Stimulated activated CD8-positive, alpha-beta memory T cell treated with anti-CD3 and anti-CD28 coated beads, Interleukin-4, amount 100 ng/mL, for 48 hours (primary cell): ENCODE results near the gene DNASE1L1.

Source experiments
- DNase-seq: peaks from one replicate; pipeline ENCODE4 v3.0.0-alpha.2; 2020

Gene DNASE1L1

DNA sequence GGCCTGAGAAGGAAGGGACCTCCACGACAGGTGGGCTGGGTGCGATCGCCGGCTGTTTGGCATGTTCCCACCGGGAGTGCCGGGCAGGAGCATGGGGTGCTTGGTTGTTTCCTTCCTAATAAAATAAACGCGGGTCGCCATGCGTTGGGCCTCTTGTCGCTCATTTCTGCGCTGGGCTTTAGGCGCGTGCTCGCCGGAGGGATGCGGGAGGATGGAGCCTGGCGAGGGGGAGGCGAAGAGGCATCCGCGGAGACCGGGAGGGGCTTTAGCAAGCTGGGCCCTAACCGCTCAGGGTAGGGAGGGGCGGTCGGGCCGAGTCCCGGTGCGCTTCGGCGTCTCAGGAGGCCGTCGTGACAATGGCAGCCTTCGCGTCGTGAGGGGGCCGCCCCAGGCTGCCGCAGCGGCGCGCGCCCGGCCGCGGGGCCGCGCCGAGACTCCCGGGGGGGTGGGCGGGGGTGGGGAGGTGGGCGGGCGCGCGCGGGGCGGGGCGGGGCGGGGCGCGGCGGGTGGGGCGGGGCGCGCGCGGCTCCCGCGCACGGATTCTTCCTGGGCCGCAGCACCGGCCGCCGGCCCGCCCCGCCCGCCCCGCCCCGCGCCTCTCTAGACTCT lies 27.4 kb upstream of the DNASE1L1 start:
- DNase-seq = peak; percentile 51

DNA sequence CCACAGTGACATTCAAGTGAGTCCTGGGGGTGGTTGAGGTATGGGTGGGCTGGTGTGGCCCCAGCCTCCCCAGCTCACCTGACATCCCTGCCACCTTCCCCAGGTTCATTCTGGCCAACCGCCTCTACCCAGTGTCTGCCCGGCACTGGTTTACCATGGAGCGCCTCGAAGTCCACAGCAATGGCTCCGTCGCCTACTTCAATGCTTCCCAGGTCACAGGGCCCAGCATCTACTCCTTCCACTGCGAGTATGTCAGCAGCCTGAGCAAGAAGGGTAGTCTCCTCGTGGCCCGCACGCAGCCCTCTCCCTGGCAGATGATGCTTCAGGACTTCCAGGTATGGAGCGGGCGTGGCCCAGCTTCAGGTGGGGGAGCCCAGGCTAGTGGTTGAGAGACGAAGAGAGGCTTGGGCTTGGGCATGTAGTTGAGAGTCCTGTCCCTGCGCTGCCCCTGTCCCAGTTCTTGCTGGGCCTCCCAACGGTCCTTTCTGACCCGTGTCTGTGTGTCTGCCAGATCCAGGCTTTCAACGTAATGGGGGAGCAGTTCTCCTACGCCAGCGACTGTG lies 26.2 kb upstream of the DNASE1L1 start:
- no peak for DNase-seq

DNA sequence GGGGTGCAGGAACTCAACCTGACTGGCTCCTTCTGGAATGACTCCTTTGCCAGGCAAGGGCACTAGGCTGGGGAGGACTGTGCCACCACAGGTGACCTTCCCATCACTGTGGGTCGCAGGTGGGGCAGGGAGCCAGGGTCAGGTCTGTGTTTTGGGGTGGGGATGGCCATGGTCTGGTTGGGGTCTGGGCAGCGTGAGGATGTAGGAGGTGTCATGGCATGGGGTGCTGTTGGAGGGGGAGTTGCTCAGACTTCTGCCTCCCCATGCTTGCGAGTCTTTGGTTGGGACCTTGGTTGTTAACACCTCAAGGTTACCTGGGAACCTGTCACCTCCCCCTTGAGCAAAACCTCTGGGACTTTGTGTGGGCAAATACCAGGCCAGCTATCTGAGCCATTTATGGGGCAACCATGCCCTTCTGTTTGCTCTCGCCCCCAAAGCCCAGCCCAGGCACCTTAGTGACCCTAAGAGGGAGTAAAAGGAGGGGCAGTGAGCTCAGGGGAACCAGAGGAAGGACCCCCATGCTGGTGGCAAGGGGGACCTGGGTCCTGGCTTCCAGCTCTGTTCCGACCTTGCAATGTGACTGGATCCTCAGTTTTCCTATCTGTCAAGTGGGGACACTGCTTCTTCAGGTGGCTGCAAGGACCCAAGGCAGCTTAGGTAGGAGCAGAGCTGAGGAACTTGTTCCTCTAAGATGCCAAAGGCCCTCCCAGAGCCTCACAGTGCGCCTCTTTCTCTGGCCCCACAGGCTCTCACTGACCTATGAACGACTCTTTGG lies 25.5 kb upstream of the DNASE1L1 start:
- no peak for DNase-seq

DNA sequence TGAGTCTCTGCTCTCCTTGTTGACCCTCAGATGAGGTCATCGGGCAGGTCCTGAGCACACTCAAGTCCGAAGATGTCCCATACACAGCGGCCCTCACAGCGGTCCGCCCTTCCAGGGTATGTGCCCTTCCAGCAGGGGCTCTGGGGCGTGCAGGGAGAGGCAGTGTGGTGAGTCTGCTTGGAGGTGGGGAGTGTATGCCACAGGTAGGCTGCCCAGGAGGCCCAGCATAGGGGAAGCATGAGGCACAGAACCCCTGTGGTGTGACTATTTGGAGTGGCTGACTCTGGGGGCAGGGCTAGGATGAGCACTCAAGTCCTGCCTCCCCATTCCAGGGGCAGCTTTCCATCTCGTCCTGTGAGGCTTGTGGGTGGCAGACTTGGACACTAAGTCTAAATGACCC lies 24.6 kb upstream of the DNASE1L1 start:
- no peak for DNase-seq

DNA sequence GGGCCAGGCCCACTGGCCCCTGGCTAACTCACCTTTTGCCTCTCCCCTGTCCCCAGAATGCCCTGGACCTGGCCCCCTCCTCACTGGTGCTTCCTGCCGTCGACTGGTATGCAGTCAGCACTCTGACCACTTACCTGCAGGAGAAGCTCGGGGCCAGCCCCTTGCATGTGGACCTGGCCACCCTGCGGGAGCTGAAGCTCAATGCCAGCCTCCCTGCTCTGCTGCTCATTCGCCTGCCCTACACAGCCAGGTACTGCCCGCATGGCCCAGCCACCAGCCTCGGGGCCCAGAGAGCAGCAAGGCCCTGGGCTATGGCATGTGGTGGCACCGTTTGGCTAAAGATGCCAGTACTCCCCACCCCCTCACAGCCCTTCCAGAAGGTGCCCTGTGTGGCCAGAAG lies 23.2 kb upstream of the DNASE1L1 start:
- DNase-seq = no peak

DNA sequence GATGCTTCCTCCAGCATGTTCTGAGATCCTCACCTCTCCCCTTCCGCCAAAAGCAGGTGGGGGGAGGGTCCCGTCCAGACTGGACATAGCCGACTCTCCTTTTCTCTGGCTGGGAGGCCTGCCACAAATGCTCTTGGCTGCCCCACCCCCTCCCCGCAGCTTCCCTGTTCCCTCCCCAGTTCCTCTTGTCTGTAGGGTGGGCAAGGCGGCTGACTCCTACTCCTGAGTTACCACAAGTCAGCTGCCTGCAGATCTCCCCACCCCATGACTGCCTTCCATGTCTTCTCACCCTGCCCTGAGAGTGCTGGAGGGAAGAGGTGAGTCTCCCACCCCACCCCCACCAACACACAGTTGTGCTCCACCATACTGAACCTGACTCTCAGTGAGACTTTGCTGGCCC lies 22.3 kb upstream of the DNASE1L1 start:
- no peak for DNase-seq

DNA sequence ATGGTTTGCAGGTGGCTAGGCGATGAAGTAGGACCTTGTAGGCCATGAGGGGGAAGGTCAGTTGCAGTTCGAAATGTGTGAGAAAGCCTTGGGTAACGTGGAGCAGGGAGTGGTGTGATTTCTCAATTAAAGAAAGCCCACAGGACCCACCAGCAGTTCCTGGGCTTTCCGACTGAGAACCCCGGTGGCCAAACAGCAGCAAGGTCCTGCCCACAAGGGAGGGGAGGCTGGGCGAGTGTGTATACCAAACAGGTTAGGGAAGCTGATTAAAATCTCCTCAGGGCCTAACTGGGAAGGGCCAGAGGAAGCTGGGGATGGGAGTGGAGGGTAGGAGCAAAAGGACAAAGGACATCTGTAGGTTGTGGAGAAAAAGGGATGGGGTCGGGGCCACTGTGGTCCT lies 21.9 kb upstream of the DNASE1L1 start:
- DNase-seq = no peak

DNA sequence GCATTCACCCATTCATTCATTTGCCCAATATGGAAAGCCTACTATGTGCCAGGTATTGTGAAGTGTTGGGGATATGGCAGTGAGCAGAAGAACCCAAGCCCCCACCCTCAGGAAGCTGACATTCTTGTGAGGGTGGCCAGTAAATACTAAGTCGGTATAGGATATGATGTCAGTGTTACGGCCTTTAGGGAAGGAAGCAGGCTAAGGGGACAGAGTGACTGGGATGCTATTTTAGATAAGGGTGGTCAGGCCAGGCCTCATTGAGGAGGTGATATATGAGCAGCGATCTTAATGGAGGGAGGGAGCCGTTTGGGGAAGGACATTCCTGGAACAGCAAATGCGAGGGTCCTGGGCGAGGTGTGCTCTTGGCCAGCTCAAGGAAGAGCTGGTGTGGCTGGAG lies 21.4 kb upstream of the DNASE1L1 start:
- DNase-seq = no peak

DNA sequence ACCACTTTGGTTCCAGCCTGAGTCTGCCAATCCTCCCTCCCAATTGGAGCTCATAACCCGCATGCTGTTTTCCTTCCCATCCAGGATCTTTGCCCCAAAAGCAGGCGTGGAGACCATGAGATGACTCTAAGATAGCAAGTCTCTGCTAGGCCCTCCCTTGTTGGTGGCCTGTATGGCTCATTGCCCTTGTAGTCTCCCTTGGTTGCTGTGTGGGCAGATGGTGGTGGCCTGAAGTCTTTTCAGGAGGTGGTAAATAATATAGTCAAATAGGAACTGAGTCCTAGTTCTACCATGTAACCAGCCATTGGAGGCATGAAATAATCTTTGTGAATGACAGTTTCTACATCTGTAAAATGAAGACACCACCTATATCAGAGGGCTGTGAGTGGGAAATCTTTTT lies 20.7 kb upstream of the DNASE1L1 start:
- DNase-seq = no peak

DNA sequence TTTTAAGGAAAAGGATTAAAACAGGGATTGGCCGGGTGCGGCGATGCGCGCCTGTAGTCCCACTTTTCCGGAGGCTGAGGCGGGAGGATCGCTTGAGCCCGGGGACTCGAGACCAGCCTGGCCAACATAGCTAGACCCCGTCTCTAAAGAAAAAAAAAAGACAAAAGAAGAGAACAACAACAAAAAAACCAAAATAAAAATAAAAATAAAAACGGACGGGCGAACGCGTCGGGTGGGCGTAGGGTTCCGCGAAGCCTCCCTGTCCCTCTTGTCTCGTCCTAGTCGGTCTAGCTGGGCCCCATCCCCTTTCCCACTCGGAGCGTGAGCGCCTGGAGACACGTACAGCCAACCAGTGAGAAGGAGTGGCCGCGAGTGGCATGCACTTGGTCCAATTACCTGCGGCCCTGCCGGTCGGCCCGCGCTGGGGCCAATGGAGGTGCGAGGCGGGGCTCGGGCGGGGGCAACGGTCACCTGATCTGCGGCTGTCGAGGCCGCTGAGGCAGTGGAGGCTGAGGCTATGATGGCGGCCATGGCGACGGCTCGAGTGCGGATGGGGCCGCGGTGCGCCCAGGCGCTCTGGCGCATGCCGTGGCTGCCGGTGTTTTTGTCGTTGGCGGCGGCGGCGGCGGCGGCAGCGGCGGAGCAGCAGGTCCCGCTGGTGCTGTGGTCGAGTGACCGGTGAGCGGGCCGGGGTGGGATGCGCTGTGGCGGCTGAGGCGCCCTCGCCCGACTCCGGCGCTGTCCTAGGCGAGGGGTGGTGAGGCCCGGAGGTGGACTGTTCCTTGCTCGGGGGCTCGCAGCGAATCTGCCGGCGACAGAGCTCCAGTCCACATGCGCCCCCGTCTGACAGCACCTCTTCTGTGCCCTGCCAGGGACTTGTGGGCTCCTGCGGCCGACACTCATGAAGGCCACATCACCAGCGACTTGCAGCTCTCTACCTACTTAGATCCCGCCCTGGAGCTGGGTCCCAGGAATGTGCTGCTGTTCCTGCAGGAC lies 19.4 kb upstream of the DNASE1L1 start, which contains the start of gene ATP6AP1:
ATP6AP1 (plus strand) TSS at position 502 of the 996 bp plus-strand sequence; CDS start at position 518, 16 bp downstream.
- DNase-seq = peak; percentile 88

DNA sequence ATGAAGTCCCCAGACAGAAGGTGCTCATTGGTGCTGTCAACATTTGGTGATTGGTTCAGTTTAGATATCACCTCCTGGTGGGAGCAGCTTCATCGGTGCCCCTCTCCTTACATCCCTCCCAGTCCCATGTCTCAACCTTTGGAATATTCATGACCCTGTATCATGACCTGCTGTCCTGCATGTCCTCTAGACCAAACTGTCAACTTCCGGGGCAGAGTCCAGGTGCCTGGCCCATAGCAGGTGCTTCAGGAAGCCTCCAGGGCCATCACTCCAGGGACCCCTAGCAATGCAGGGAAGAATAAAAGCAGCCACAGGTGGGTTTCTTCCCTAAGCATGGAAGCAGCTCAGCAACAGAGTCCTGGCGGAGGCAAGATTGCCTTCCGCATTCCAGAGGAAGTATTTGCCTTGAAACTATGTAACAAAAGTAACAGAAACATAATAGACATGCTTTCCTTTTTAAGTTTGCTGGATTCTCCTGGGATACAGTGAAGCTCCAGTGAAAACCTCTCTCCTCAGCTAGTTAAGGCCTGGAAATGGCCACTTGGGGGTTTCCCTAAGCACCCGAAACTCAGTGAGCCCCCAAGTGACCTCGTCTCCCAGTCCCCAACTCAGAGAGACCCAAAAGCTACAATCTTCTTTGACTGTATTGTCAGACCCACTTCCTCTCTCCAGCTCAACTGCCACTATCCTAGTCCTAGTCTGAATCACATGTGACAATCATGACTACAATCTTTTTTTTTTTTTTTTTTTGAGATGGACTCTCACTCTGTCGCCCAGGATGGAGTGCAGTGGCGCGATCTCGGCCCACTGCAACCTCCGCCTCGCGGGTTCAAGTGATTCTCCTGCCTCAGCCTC lies 18.1 kb upstream of the DNASE1L1 start:
- DNase-seq = no peak

DNA sequence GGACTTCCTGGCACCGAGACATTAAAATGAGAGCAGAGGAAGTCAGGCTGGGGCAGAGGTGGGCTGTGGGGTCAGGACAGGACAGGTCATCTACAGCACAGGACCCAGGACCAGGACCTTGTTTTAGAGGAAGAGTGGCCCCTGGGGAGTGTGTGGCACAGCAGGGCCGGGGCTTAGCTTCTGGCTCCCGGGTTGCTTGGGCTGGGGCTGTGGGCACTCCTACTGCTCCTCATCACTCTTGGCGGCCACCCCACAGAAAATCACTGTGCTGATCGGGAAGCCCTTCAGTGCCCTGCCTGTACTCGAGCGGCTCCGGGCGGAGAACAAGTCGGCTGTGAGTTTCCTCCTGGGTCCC lies 11.3 kb upstream of the DNASE1L1 start:
- no peak for DNase-seq

DNA sequence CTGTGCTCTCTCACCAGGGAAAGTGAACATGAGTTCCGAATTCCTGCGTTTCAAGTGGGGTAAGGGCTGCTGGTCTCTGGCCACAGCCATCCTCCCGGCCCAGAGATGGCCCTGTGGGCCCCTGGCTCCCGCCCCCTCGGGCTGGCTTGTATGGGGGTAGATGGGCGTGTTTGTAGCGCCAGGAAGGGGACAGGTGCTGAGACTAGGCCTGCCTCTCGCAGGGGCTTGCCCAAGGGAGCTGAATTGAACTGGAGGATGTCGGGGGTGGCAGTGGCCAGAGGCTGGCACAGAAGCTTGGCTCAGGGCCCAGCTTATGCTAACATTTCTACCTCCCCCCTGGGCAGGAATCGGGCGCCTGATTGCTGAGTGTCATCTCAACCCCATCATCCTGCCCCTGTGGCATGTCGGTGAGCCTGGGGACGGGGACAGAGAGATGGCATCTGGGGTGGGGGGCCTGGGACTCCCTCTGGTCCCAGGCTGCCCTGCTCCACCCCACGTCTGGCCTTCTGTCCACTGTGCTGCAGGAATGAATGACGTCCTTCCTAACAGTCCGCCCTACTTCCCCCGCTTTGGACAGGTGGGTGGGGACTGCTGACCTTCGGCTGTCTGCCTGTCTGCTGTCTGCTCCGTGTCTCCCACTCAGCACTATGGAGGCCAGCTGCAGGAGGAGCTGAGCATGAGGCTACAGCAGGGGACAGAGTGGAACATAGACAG lies 10.8 kb upstream of the DNASE1L1 start:
- no peak for DNase-seq

DNA sequence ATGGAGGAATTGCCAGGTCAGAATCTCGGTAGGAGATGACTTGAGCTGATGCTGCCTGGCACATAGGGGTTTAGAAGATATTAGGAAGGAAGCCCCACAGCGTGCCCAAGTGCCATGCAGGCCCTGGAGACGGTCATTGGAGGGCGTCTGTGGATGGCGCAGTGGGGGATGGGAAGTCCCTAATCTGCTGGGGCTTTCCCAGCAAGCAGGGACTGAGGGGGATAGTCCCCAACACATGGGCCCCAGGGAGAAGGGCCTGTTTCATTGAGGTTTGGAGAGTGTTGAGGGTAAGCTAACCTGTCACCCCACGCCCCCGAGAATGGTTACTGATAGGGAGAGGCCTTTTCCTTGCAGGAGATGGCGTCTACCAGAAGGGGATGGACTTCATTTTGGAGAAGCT lies 10.1 kb upstream of the DNASE1L1 start:
- DNase-seq = no peak

DNA sequence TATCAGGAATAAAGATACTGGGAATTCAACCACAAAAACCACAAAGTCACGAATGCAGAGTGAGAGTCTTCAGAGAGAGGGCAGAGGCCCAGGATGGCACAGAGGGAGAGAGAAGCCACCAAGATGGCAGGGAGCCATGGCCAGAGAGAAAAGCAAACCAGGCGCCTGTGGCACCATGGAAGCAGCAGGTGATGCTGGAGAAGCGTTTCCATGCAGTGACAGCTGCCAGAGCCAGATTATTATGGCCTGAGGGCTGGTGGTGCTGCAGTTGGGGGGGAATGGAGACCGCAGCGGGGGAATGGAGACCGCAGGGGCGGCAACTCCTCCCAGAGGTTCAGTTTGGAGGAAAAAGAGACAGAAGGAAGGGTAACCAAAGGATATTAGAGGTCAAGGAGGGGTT lies 8.1 kb upstream of the DNASE1L1 start:
- no peak for DNase-seq

DNA sequence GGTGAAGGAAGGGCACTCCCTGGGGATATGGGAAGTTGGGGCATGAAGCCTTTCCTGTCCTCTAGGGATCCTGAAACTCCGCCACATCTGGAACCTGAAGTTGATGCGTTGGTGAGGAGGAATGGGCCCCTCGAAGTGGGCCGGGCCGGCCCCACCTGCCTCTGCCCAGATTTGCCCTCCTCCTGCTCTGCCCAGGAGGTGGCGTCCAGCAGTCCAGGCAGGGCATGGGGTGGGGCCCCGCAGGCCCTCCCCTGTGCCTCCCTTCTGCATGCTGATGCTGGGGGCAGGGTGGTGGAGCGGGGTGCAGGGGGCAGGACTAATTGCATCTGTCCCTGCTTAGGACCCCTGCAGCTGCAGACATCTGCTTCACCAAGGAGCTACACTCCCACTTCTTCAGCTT lies 4.1 kb upstream of the DNASE1L1 start:
- DNase-seq = no peak

DNA sequence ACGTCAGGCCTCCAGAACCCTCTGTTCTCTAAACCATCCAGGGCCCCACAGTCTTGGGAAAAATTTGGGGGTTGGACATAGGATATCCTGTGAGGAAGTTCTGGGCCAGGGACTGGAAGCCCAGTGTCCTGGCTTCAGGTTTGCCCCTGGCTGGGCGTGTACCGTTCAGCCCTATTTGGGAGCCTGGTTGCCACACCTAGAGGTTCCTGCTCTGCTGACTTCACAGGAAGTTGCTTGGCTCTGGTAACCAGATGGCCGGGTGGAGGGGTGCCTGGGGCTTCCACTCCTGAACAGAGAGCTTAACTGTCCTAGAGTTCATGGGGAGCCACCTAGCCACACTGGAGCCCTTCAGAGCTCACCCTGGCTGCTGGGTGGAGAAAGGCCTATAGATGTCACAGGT lies 3.4 kb upstream of the DNASE1L1 start:
- DNase-seq = peak; percentile 41

DNA sequence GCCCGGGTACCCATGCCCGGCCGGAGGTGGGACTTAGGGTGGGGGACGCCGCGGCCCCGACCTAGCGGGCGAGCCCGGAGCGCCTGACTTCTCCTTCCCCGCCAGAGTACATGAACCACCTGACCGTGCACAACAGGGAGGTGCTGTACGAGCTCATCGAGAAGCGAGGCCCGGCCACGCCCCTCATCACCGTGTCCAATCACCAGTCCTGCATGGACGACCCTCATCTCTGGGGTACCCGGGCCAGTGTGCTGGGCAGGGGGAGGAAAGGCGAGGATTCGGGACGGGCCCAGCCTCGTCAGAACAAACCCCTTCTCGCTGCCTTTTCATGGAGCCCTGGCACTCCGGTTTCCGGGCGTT lies 2.9 kb upstream of the DNASE1L1 start:
- DNase-seq = peak; percentile 79

DNA sequence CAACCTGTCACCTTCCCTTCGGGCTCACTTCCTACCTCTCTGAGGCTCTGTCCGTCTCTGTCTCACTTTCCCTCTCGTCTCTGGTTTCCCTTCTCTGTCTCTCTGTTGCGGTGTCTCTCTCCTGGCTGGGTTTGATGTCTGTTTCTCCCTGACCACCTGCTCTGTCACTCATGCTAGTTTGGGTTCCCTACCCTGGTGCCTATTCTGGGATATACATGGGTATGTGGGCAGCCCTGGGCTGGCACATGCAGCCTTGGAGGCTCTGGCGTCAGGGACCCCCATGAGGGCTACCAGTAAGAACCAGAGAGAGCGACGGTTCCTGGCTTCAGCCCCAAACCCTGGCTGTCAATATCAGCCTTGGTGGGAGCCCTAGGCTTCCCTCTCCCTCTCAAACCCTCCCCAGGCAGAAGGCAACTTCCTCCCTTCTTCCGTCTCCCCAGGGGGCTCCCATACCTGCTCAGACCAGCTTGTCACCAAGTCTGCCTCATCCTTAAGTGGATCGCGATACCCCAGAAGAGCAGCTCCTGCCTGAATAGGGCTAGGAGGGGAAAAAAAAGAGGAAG lies 314 bp downstream of the DNASE1L1 start:
- DNase-seq = no peak

DNA sequence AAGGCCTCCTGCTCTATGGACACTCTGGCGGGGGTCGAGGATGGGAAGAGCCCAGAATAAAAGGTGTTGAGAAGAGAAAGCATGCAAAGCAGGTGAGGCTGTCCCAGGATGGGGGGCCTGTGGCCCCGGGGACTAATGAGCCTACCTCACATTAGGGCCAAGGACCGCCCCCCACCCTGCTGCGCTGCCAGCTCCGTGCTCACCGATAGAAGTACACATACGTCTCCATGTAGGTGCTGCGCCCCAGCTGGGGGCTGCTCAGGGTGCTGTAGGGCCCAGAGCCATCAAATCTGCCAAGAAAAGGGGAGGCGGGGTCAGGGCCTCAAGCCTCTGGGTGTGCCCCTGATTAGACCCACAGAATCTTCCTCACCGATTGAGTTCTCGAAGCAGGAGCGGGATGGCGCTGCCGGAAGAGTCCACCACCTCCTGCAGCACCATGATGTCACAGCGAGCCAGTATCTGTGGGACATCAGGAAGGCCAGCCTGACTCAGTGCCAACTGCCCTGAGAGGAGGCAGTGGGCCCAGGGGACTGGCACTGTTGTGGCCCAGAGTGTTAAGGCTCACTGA lies 4.3 kb downstream of the DNASE1L1 start:
- DNase-seq = no peak

DNA sequence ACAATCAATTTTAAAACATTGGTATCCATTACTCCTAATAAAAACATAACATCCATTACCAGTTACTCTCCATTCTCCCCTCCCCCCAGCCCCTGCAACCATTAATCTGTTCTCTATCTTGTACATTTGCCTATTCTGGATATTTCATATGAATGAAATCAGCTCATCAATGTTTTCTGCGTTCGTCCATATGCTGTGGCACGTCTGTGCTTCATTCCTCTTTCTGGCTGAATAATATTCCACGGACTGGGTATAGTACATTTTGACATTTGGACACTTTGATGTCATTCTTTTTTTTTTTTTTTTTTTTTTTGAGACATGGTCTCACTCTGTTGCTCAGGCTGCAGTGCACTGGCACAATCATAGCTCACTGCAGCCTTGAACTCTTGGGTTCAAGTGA lies 5.2 kb downstream of the DNASE1L1 start:
- DNase-seq = no peak
